ENCODE results near the gene OR56B1.

DNA sequence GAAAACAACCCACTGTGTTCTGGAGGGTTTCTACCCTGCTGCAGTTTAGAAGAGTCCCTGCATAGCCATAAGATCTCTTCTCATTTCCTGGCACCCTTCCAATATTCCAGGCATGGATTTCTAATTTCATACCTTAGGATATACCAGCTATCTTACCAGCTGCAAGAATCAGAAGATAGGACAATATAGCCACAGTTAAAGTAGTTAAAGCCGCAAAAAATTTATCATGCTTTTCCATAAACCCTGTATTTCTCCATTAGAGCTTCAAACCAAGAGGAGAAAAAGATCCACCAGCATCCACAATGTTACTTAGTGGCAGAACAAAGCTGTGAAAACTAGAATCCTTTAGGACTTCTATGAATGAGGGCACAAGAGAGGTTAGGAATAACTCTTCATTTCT is 8.6 kb upstream of the OR56B1 start:
- TF ChIP-seq, protein P1, sequence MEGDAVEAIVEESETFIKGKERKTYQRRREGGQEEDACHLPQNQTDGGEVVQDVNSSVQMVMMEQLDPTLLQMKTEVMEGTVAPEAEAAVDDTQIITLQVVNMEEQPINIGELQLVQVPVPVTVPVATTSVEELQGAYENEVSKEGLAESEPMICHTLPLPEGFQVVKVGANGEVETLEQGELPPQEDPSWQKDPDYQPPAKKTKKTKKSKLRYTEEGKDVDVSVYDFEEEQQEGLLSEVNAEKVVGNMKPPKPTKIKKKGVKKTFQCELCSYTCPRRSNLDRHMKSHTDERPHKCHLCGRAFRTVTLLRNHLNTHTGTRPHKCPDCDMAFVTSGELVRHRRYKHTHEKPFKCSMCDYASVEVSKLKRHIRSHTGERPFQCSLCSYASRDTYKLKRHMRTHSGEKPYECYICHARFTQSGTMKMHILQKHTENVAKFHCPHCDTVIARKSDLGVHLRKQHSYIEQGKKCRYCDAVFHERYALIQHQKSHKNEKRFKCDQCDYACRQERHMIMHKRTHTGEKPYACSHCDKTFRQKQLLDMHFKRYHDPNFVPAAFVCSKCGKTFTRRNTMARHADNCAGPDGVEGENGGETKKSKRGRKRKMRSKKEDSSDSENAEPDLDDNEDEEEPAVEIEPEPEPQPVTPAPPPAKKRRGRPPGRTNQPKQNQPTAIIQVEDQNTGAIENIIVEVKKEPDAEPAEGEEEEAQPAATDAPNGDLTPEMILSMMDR (IDR thresholded peaks at IDR 0.05; ENCODE audit: insufficient read depth, low read length) = no peak
- no peak for TF ChIP-seq GABPA (IDR thresholded peaks at IDR 0.05; ENCODE audit: low read depth)

All from HL-60 (cell line).